Measurements from ENCODE around the gene RNF149. TPM values are rescaled to one million over a fixed set of nuclear protein-coding genes. Genes with fewer than 3 reads are reported as not detected.

RNF149 gene
- total RNA-seq, 1 donor from 2014 or later: 32.0 TPM

- no peak for TF ChIP-seq CTCF (IDR thresholded peaks at IDR 0.05; ENCODE audit: unreplicated experiment)
- Mint-ChIP-seq H3K4me3 (ENCODE audit: unreplicated experiment) (no peak overlapping the region), H3K9me3 (ENCODE audit: unreplicated experiment) (no peaks in the 10 kb centered on the region), H3K4me1 (ENCODE audit: unreplicated experiment) (no peaks in the 10 kb centered on the region), H3K27me3 (ENCODE audit: unreplicated experiment) (no peaks in the 10 kb centered on the region), H3K36me3 (ENCODE audit: low read depth, unreplicated experiment) (no peaks in the 10 kb centered on the region), H3K27ac (ENCODE audit: unreplicated experiment) (no peak overlapping the region)
- no peak for DNase-seq (ENCODE audit: low spot score)
Measured at GRCh38 chr2:101297383-101297782, 11.1 kb downstream of the RNF149 start.

- no peaks in the 10 kb centered on the region for H3K4me1 Mint-ChIP-seq (ENCODE audit: unreplicated experiment)
- H3K4me3 Mint-ChIP-seq (ENCODE audit: unreplicated experiment): no peak overlapping the region
- no peak overlapping the region for H3K27ac Mint-ChIP-seq (ENCODE audit: unreplicated experiment)
- no peaks in the 10 kb centered on the region for H3K36me3 Mint-ChIP-seq (ENCODE audit: low read depth, unreplicated experiment)
- H3K27me3 Mint-ChIP-seq (ENCODE audit: unreplicated experiment): no peaks in the 10 kb centered on the region
- no peak for TF ChIP-seq CTCF (IDR thresholded peaks at IDR 0.05; ENCODE audit: unreplicated experiment)
- no peaks in the 10 kb centered on the region for H3K9me3 Mint-ChIP-seq (ENCODE audit: unreplicated experiment)
- no peak for DNase-seq (ENCODE audit: low spot score)
Measured at GRCh38 chr2:101296371-101296770, 12.1 kb downstream of the RNF149 start.

- Mint-ChIP-seq H3K4me3 (ENCODE audit: unreplicated experiment) (no peak overlapping the region), H3K4me1 (ENCODE audit: unreplicated experiment) (no peaks in the 10 kb centered on the region), H3K9me3 (ENCODE audit: unreplicated experiment) (no peaks in the 10 kb centered on the region), H3K27ac (ENCODE audit: unreplicated experiment) (no peak overlapping the region), H3K36me3 (ENCODE audit: low read depth, unreplicated experiment) (no peaks in the 10 kb centered on the region), H3K27me3 (ENCODE audit: unreplicated experiment) (no peaks in the 10 kb centered on the region)
- DNase-seq (ENCODE audit: low spot score): no peak
- TF ChIP-seq CTCF (IDR thresholded peaks at IDR 0.05; ENCODE audit: unreplicated experiment): no peak
Measured at GRCh38 chr2:101295895-101296294, 12.6 kb downstream of the RNF149 start.

- Mint-ChIP-seq H3K27ac (ENCODE audit: unreplicated experiment) (no peak overlapping the region), H3K9me3 (ENCODE audit: unreplicated experiment) (no peaks in the 10 kb centered on the region), H3K4me3 (ENCODE audit: unreplicated experiment) (no peak overlapping the region), H3K27me3 (ENCODE audit: unreplicated experiment) (no peaks in the 10 kb centered on the region), H3K4me1 (ENCODE audit: unreplicated experiment) (no peaks in the 10 kb centered on the region), H3K36me3 (ENCODE audit: low read depth, unreplicated experiment) (no peaks in the 10 kb centered on the region)
- TF ChIP-seq CTCF (IDR thresholded peaks at IDR 0.05; ENCODE audit: unreplicated experiment): no peak
- DNase-seq (ENCODE audit: low spot score): no peak
Measured at GRCh38 chr2:101294861-101295260, 13.6 kb downstream of the RNF149 start.

GRCh38 chr2:101293544-101293943, 15.0 kb downstream of the RNF149 start:
- no peaks in the 10 kb centered on the region for H3K4me1 Mint-ChIP-seq (ENCODE audit: unreplicated experiment)
- H3K36me3 Mint-ChIP-seq (ENCODE audit: low read depth, unreplicated experiment): no peaks in the 10 kb centered on the region
- no peaks in the 10 kb centered on the region for H3K27me3 Mint-ChIP-seq (ENCODE audit: unreplicated experiment)
- no peaks in the 10 kb centered on the region for H3K9me3 Mint-ChIP-seq (ENCODE audit: unreplicated experiment)
- no peak overlapping the region for H3K4me3 Mint-ChIP-seq (ENCODE audit: unreplicated experiment)
- DNase-seq (ENCODE audit: low spot score): no peak
- no peak overlapping the region for H3K27ac Mint-ChIP-seq (ENCODE audit: unreplicated experiment)
- TF ChIP-seq CTCF (IDR thresholded peaks at IDR 0.05; ENCODE audit: unreplicated experiment): no peak

Data from endothelial cell (in vitro differentiated cells).